Measurements from ENCODE around the gene IFI6.
"Not testable (repeated sequence)": the region's sequence is repeated elsewhere in the genome, so short reads cannot be mapped to it uniquely, and the experiment has no call there.

The IFI6 gene

GRCh38 chr1:27671964-27672749, at the start of gene IFI6:
TSS of gene IFI6 (minus strand) at chr1:27672192. CDS start at chr1:27669314, 2,878 bp downstream.
- DNase-seq (ENCODE audit: low spot score), result peak; percentile 96

GRCh38 chr1:27719286-27720251, 47.6 kb upstream of the IFI6 start:
- no peak for DNase-seq (ENCODE audit: low spot score)

GRCh38 chr1:27716262-27716895, 44.4 kb upstream of the IFI6 start:
- DNase-seq (ENCODE audit: low spot score), result no peak

- DNase-seq (ENCODE audit: low spot score), result no peak
These were observed 42.0 kb upstream of the IFI6 start for GRCh38 chr1:27713869-27714513.

- no peak for DNase-seq (ENCODE audit: low spot score)
These were observed 41.2 kb upstream of the IFI6 start for GRCh38 chr1:27713139-27713725.

- no peak for DNase-seq (ENCODE audit: low spot score)
These were observed 38.6 kb upstream of the IFI6 start for GRCh38 chr1:27710574-27710973.

- no peak for DNase-seq (ENCODE audit: low spot score)
These were observed 33.6 kb upstream of the IFI6 start for GRCh38 chr1:27705545-27705944.

GRCh38 chr1:27704958-27705357, 33.0 kb upstream of the IFI6 start:
- no peak for DNase-seq (ENCODE audit: low spot score)

- not testable (repeated sequence) for DNase-seq (ENCODE audit: low spot score)
These were observed 24.8 kb upstream of the IFI6 start for GRCh38 chr1:27696835-27697234.

GRCh38 chr1:27690183-27690582, 18.2 kb upstream of the IFI6 start:
- DNase-seq (ENCODE audit: low spot score), result no peak

GRCh38 chr1:27689423-27690173, 17.6 kb upstream of the IFI6 start:
- DNase-seq (ENCODE audit: low spot score), result no peak

- no peak for DNase-seq (ENCODE audit: low spot score)
These were observed 15.9 kb upstream of the IFI6 start for GRCh38 chr1:27687906-27688305.

GRCh38 chr1:27686223-27686990, 14.4 kb upstream of the IFI6 start:
- DNase-seq (ENCODE audit: low spot score), result no peak

GRCh38 chr1:27684176-27684575, 12.2 kb upstream of the IFI6 start:
- DNase-seq (ENCODE audit: low spot score), result no peak

GRCh38 chr1:27682351-27682944, 10.5 kb upstream of the IFI6 start:
- no peak for DNase-seq (ENCODE audit: low spot score)

- DNase-seq (ENCODE audit: low spot score), result not testable (repeated sequence)
These were observed 9.6 kb upstream of the IFI6 start for GRCh38 chr1:27681580-27681979.

- DNase-seq (ENCODE audit: low spot score), result not testable (repeated sequence)
These were observed 8.3 kb upstream of the IFI6 start for GRCh38 chr1:27680225-27680791.

GRCh38 chr1:27678747-27679146, 6.8 kb upstream of the IFI6 start:
- no peak for DNase-seq (ENCODE audit: low spot score)

- DNase-seq (ENCODE audit: low spot score), result no peak
These were observed 4.4 kb upstream of the IFI6 start for GRCh38 chr1:27676410-27676809.

Measured in Ammon's horn (tissue), 1 donor.